Colonic mucosa (tissue), 4 donors: ENCODE measurements around the gene ZNF217. TPM values are rescaled to one million over a fixed set of nuclear protein-coding genes. Genes with fewer than 3 reads are reported as not detected.

Experiments used
- DNase-seq: peaks from one replicate; pipeline ENCODE4 v3.0.0-alpha.2; 2020
- H3K27ac ChIP-seq: fragments of 200-600 bp; one replicate; pipeline ENCODE4 v1.8.0; 2021
- H3K27me3 ChIP-seq: fragments of 200-600 bp; one replicate; pipeline ENCODE4 v1.8.0; 2021
- H3K36me3 ChIP-seq: fragments of 200-600 bp; one replicate; pipeline ENCODE4 v1.8.0; 2021
- H3K4me1 ChIP-seq: fragments of 200-600 bp; one replicate; pipeline ENCODE4 v1.8.0; 2021; ENCODE audit warnings: mild to moderate bottlenecking
- H3K4me3 ChIP-seq: fragments of 200-600 bp; one replicate; pipeline ENCODE4 v1.8.0; 2021
- H3K9ac ChIP-seq, 2 donors: one replicate each; pipeline ENCODE4 v1.7.0; 2013; ENCODE audit warnings: control low read depth in 2 of 2, low read depth in 2 of 2, low read length in 2 of 2
- H3K9me3 ChIP-seq: fragments of 200-600 bp; one replicate; pipeline ENCODE4 v1.8.0; 2021
- CTCF ChIP-seq: fragments of 200-600 bp; IDR thresholded peaks from one replicate; pipeline ENCODE4 v1.8.0; 2022; ENCODE audit warnings: antibody characterized with exemption, mild to moderate bottlenecking
- intact Hi-C: fragments of 100-400 bp; cut with DNase I; formaldehyde crosslinking; loops from one replicate; pipeline ENCODE4 v1.14.1; 2022
- total RNA-seq, 2 donors: library from RNA; stranded (reverse); fragmentation: NEBNext Ultra II Directional in 1 of 2; extraction: Animal tissue kit (Norgen Biotek cat#: 25700) in 1 of 2; gene quantifications; one replicate each; pipeline ENCODE4 v1.2.1, GENCODE V29; 2021
- donor health status: healthy.
- donor health status: DM: no; HTN: no; CAD: no.
- donor health status: DM: no; HTN: no; CAD: no.

Gene ZNF217
- total RNA-seq, 2 donors from 2014 or later = 45.7 to 73.0 TPM

GRCh38 chr20:53581444-53582250 is 12.0 kb downstream of the ZNF217 start:
- peak overlapping the region; percentile 58 to 64 for H3K9ac ChIP-seq
- H3K27ac ChIP-seq = peak overlapping the region; percentile 68
- peak overlapping the region; percentile 21 for H3K4me3 ChIP-seq
- TF ChIP-seq CTCF = no peak
- no peaks in the 10 kb centered on the region for H3K9me3 ChIP-seq
- H3K27me3 ChIP-seq = no peaks in the 10 kb centered on the region
- H3K4me1 ChIP-seq = peaks cover 19% of the 10 kb centered on the region
- H3K36me3 ChIP-seq = peaks cover 2% of the 10 kb centered on the region
- intact Hi-C loops = no loop called here
- DNase-seq = no peak

GRCh38 chr20:53580376-53581111 is 13.1 kb downstream of the ZNF217 start:
- H3K9ac ChIP-seq = peak overlapping the region; percentile 31 to 64
- TF ChIP-seq CTCF = peak; percentile 11
- intact Hi-C loops = no loop called here
- no peaks in the 10 kb centered on the region for H3K9me3 ChIP-seq
- H3K27ac ChIP-seq = peak overlapping the region; percentile 68
- no peak for DNase-seq
- H3K36me3 ChIP-seq = peaks cover 13% of the 10 kb centered on the region
- peaks cover 19% of the 10 kb centered on the region for H3K4me1 ChIP-seq
- no peaks in the 10 kb centered on the region for H3K27me3 ChIP-seq
- peak overlapping the region; percentile 21 for H3K4me3 ChIP-seq

DNA sequence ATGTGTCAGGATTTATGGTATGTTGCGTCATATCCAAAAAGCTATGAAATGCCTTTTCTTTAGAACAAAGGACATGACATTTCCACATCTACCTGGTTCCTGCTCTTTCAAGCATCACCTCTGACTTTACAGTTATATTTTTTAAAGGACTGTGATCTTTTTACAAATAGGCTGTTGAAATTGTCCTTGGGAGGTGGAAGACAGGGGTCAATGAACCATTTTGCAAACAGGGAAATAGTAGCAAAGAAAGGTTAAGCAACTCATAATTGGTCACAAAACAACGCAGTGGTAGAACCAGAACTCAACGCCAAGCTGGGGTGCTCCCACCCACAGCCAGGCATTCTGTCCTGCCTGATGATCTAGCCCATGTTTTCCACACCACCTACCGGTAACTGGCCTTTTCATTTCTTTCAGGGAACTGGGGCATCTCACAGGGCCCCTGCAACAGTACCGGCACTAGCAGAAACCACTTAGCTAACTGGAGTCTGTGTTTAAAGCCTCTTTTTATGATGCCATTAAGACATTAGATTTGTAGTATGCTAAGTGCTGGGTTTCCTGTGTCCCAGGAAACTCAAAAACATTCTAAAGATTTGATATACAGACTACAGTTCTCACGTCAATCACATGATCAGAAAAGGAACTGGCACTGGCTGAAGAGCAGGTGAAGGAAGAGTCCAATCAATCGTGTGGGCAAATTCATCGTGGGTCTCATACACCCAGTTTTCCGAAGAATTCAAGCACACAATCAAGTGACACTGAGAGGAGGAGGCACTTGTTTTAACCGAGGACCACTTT is 13.9 kb downstream of the ZNF217 start:
- H3K36me3 ChIP-seq = peaks cover 16% of the 10 kb centered on the region
- peak; percentile 51 for DNase-seq
- intact Hi-C loops = loop anchor here (2.0 to 10.0 kb wide), 4 partner anchors 175 to 475 kb away; no protein-coding TSS in a partner anchor

GRCh38 chr20:53579266-53579580 is 14.4 kb downstream of the ZNF217 start:
- Histone ChIP-seq H3K27ac (peak overlapping the region; percentile 68), H3K9me3 (no peaks in the 10 kb centered on the region), H3K36me3 (peaks cover 19% of the 10 kb centered on the region), H3K4me1 (peaks cover 19% of the 10 kb centered on the region), H3K9ac (peak overlapping the region in 1 of 2 donors; percentile 64), H3K4me3 (peak overlapping the region; percentile 1), H3K27me3 (no peaks in the 10 kb centered on the region)
- no peak for DNase-seq
- intact Hi-C loops = loop anchor here (2.0 to 10.0 kb wide), 4 partner anchors 176 to 476 kb away; no protein-coding TSS in a partner anchor
- TF ChIP-seq CTCF = no peak

More for the DNA sequence above, 13.9 kb downstream of the ZNF217 start:
- Histone ChIP-seq H3K27ac (peak overlapping the region; percentile 68), H3K4me1 (peaks cover 19% of the 10 kb centered on the region), H3K9ac (peak overlapping the region; percentile 51 to 64), H3K4me3 (no peak overlapping the region), H3K27me3 (no peaks in the 10 kb centered on the region), H3K9me3 (no peaks in the 10 kb centered on the region)
- no peak for TF ChIP-seq CTCF
